DND-41 (cell line): ENCODE data around the gene KRT79.

Experiments
- CTCF ChIP-seq: IDR thresholded peaks from 2 replicates; pipeline ENCODE4 v1.5.1; 2012; ENCODE audit warnings: borderline replicate concordance, low read length, moderate library complexity, mild to moderate bottlenecking; ENCODE audit not compliant: poor library complexity, severe bottlenecking; ENCODE audit errors: extremely low read depth
- EZH2 ChIP-seq: IDR thresholded peaks from 3 replicates; pipeline ENCODE4 v1.6.1; 2012; ENCODE audit warnings: borderline replicate concordance, low read depth, mild to moderate bottlenecking, moderate library complexity, low read length, inconsistent platforms; ENCODE audit not compliant: severe bottlenecking

DNA sequence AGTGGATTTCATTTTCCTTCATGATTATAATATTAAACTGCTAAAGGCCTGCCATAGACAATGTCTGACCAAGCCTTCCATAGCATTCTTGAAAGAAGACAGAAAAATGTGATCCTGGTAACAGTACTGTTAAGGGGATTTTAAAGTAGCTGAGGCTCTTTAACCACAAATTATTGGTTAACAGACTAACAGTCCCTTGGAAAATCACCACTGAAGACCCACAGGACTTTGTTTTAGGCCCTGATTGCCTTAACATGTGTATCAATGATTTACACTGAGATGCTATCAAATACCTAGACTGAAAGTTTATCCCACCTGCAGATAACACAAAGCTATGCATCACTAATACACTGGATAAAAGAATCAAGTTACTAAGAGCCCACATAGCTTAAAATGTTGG lies 6.0 kb downstream of the KRT79 start:
- no peak for TF ChIP-seq EZH2
- no peak for TF ChIP-seq CTCF
